Smooth muscle cell (in vitro differentiated cells): ENCODE measurements around the gene GALNT17. TPM values are rescaled to one million over a fixed set of nuclear protein-coding genes. Genes with fewer than 3 reads are reported as not detected.

Experiments
- DNase-seq: peaks from one replicate; lab custom pipeline; 2025; ENCODE audit not compliant: unreplicated experiment; lab: John Stamatoyannopoulos, UW
- H2AFZ ChIP-seq: fragments of 200-600 bp; sonication (generic); 2 replicates; pipeline ENCODE4 v1.6.0; 2016; ENCODE audit warnings: antibody characterized with exemption, low read depth, mild to moderate bottlenecking
- H3F3A ChIP-seq: fragments of 200-600 bp; sonication (generic); 2 replicates; pipeline ENCODE4 v1.6.0; 2017; ENCODE audit warnings: antibody characterized with exemption, low read depth
- H3K27ac ChIP-seq: fragments of 200-600 bp; sonication (generic); 2 replicates; pipeline ENCODE4 v1.5.1; 2016; ENCODE audit warnings: low read depth, mild to moderate bottlenecking
- H3K27me3 ChIP-seq: fragments of 200-600 bp; sonication (generic); 2 replicates; pipeline ENCODE4 v1.6.1; 2016; ENCODE audit warnings: low read depth, mild to moderate bottlenecking
- H3K36me3 ChIP-seq: fragments of 200-600 bp; sonication (generic); 2 replicates; pipeline ENCODE4 v1.5.1; 2016; ENCODE audit warnings: low read depth
- H3K4me1 ChIP-seq: fragments of 200-600 bp; sonication (generic); 2 replicates; pipeline ENCODE4 v1.5.1; 2016; ENCODE audit warnings: low read depth
- H3K4me2 ChIP-seq: fragments of 200-600 bp; sonication (generic); 2 replicates; pipeline ENCODE4 v1.6.0; 2016; ENCODE audit warnings: mild to moderate bottlenecking
- H3K4me3 ChIP-seq: fragments of 200-600 bp; sonication (generic); 2 replicates; pipeline ENCODE4 v1.5.1; 2016; ENCODE audit warnings: mild to moderate bottlenecking
- H3K79me2 ChIP-seq: fragments of 200-600 bp; sonication (generic); 2 replicates; pipeline ENCODE4 v1.6.0; 2016; ENCODE audit warnings: low read depth, mild to moderate bottlenecking
- H3K9ac ChIP-seq: fragments of 200-600 bp; sonication (generic); 2 replicates; pipeline ENCODE4 v1.6.0; 2016; ENCODE audit warnings: low read depth
- H3K9me3 ChIP-seq: fragments of 200-600 bp; sonication (generic); replicated peaks from 2 replicates; pipeline ENCODE4 v1.5.1; 2016; ENCODE audit warnings: low read depth
- H4K20me1 ChIP-seq: fragments of 200-600 bp; sonication (generic); 2 replicates; pipeline ENCODE4 v1.6.0; 2016; ENCODE audit warnings: low read depth
- CTCF ChIP-seq: fragments of 200-600 bp; sonication (generic); IDR thresholded peaks from 2 replicates; pipeline ENCODE4 v1.5.1; 2017; ENCODE audit warnings: borderline replicate concordance, mild to moderate bottlenecking, antibody characterized with exemption; ENCODE audit not compliant: insufficient read depth, poor library complexity, severe bottlenecking
- WGBS: methylation state at CpG from one replicate; pipeline ENCODE4 v1.1.7; 2016; ENCODE audit warnings: low lambda C conversion rate; 5-methylcytosine and 5-hydroxymethylcytosine counted together
- polyA plus RNA-seq: library from polyadenylated mRNA; unstranded; fragments of >200 nt; fragmentation: Nextera tagmentation; extraction: Ambion mirVana; gene quantifications from 2 replicates; pipeline ENCODE4 v1.2.1, GENCODE V29; 2016
- total RNA-seq: library from RNA; depleted of rRNA; stranded (reverse); fragments of >200 nt; gene quantifications from 2 replicates; pipeline ENCODE4 v1.2.3, GENCODE V29; 2014

Gene GALNT17
- total and polyA plus RNA-seq, 2 experiments from 2014 or later, result 0.38 to 0.45 TPM

GRCh38 chr7:71504697-71505441 lies 372.9 kb downstream of the GALNT17 start:
- Histone ChIP-seq H3K79me2 (no peaks in the 10 kb centered on the region), H2AFZ (no peak overlapping the region), H3K27ac (no peak overlapping the region), H4K20me1 (no peaks in the 10 kb centered on the region), H3K4me2 (no peak overlapping the region), H3K36me3 (no peaks in the 10 kb centered on the region), H3K9ac (no peak overlapping the region), H3F3A (no peaks in the 10 kb centered on the region), H3K27me3 (no peaks in the 10 kb centered on the region), H3K9me3 (no peaks in the 10 kb centered on the region), H3K4me1 (peaks cover 13% of the 10 kb centered on the region), H3K4me3 (no peak overlapping the region)
- TF ChIP-seq CTCF, result no peak
- no peak for DNase-seq
- 89% methylated on average over 7 of the region's 7 CpGs for WGBS

GRCh38 chr7:71506822-71507221 lies 374.9 kb downstream of the GALNT17 start:
- H3K4me3 ChIP-seq, result no peak overlapping the region
- no peaks in the 10 kb centered on the region for H3K79me2 ChIP-seq
- no peak for TF ChIP-seq CTCF
- H3K27ac ChIP-seq, result no peak overlapping the region
- no peak overlapping the region for H3K4me2 ChIP-seq
- WGBS, result 95% methylated on average over 6 of the region's 6 CpGs
- H3K27me3 ChIP-seq, result no peaks in the 10 kb centered on the region
- peaks cover 13% of the 10 kb centered on the region for H3K4me1 ChIP-seq
- no peaks in the 10 kb centered on the region for H3K9me3 ChIP-seq
- no peaks in the 10 kb centered on the region for H3K36me3 ChIP-seq
- no peaks in the 10 kb centered on the region for H3F3A ChIP-seq
- no peak for DNase-seq
- H4K20me1 ChIP-seq, result no peaks in the 10 kb centered on the region
- H2AFZ ChIP-seq, result no peak overlapping the region
- H3K9ac ChIP-seq, result no peak overlapping the region

GRCh38 chr7:71507680-71508602 lies 376.0 kb downstream of the GALNT17 start:
- Histone ChIP-seq H3K9me3 (no peaks in the 10 kb centered on the region), H3K36me3 (no peaks in the 10 kb centered on the region), H3K79me2 (no peaks in the 10 kb centered on the region), H3K27ac (no peak overlapping the region), H3F3A (no peaks in the 10 kb centered on the region), H3K9ac (no peak overlapping the region), H2AFZ (no peak overlapping the region), H3K27me3 (no peaks in the 10 kb centered on the region), H3K4me1 (peaks cover 13% of the 10 kb centered on the region), H3K4me3 (no peak overlapping the region), H3K4me2 (no peak overlapping the region), H4K20me1 (no peaks in the 10 kb centered on the region)
- WGBS, result 74% methylated on average over 14 of the region's 14 CpGs
- TF ChIP-seq CTCF, result no peak
- DNase-seq, result no peak
